ENCODE results near the gene MAPKAP1.

DNA sequence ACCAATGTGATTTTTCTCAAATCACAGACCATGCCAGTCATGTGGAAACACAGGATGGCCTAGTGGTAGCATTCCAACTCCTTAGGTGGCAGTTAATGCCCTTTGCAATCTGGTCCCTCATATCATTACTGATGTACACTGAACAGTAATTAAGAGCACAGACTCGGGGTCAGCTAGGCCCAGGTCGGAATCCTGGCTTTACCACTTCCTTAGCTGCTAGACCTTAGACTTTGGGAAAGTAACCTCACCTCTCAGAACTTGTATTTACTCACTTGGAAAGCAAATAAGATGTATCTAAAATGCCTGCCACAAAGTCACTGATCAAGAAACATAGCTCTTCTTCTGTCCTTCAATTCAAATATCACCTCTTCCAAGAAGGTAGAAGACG, 112.8 kb downstream of the MAPKAP1 start:
- TF ChIP-seq, protein P1, sequence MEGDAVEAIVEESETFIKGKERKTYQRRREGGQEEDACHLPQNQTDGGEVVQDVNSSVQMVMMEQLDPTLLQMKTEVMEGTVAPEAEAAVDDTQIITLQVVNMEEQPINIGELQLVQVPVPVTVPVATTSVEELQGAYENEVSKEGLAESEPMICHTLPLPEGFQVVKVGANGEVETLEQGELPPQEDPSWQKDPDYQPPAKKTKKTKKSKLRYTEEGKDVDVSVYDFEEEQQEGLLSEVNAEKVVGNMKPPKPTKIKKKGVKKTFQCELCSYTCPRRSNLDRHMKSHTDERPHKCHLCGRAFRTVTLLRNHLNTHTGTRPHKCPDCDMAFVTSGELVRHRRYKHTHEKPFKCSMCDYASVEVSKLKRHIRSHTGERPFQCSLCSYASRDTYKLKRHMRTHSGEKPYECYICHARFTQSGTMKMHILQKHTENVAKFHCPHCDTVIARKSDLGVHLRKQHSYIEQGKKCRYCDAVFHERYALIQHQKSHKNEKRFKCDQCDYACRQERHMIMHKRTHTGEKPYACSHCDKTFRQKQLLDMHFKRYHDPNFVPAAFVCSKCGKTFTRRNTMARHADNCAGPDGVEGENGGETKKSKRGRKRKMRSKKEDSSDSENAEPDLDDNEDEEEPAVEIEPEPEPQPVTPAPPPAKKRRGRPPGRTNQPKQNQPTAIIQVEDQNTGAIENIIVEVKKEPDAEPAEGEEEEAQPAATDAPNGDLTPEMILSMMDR (IDR thresholded peaks at IDR 0.05) = no peak
- TF ChIP-seq EZH2 (IDR thresholded peaks at IDR 0.05) = no peak
- no peak for TF ChIP-seq EZH2phosphoT487 (IDR thresholded peaks at IDR 0.05)
